Right lung (tissue), 5 donors: ENCODE results near the gene DUSP19. TPM values are rescaled to one million over a fixed set of nuclear protein-coding genes. Genes with fewer than 3 reads are reported as not detected.
A peak's percentile ranks its signal among the peaks of the same experiment; 100 is the strongest.

Experiments used
- DNase-seq, 2 donors: peaks; one replicate each; pipeline ENCODE4 v3.0.0-alpha.2; 2013
- polyA plus RNA-seq, 5 donors: library from polyadenylated mRNA; unstranded; fragments of 120-200 nt; gene quantifications; one replicate each; pipeline versions ENCODE4 v1.2.1 to v1.2.3, GENCODE V29; 2013; ENCODE audit warnings: inconsistent platforms in 1 of 5, low replicate concordance in 1 of 5; ENCODE audit not compliant: insufficient read length in 5 of 5, insufficient read depth in 1 of 5

Gene DUSP19
- polyA plus RNA-seq, 5 donors, result 2.8 to 6.3 (median 5.3) TPM

GRCh38 chr2:183124222-183124956 lies 45.8 kb downstream of the DUSP19 start, which contains the start of gene NUP35:
NUP35 (plus strand) TSS chr2:183124443; CDS start chr2:183124458, 15 bp downstream.
- peak; percentile 88 to 92 for DNase-seq

- no peak for DNase-seq
Observed at GRCh38 chr2:183124957-183125255, 46.4 kb downstream of the DUSP19 start.

GRCh38 chr2:183125659-183126341 lies 47.3 kb downstream of the DUSP19 start:
- no peak for DNase-seq

DNA sequence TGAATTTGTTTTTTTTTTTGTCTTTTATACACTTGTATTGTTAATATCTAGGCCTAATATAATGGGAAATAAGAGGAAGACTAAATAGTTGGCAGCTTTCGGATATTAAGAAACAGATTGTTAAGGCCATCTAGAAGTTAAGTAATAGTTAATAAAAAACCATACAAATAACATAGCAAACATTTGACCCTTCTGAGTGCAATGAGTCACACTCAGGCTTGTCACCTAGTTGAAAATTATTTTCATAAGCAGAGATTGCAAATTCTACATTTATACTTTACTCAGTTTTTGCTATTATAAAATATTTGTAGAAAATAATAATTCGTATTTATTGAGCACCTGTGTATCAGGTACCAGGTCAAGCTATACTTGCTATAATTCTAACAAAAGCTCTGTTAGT lies 48.1 kb downstream of the DUSP19 start:
- DNase-seq, result no peak

DNA sequence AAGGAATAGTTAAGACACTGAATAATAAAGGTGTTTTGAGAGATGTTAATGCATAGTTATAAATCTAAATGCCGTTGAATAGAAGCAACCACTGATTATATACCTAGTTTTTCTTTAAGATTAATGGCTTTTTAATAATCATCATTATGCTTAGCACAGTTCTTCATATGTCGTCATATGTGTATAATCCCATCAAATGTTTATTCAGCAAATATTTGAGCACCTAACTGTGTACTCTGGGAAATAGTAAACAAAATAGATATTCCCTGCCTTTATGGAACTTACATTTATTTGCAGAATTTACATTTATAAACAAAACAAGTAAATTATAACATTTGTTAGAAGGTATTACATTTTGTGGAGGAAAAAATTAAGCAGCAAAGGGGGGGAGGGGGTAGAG lies 55.5 kb downstream of the DUSP19 start:
- no peak for DNase-seq

- DNase-seq, result no peak
Observed at GRCh38 chr2:183148955-183149354, 70.4 kb downstream of the DUSP19 start.

GRCh38 chr2:183149489-183149888 lies 70.9 kb downstream of the DUSP19 start:
- DNase-seq, result no peak

Other genes starting within 250 kb of the DUSP19 start
- gene FRZB, start 212.1 kb upstream of the DUSP19 start, polyA plus RNA-seq, result 1 to 10 TPM; 2.3 to 4.0 (median 2.6) TPM
- 100 to 1,000 TPM in 4 of 5 donors, 10 to 100 TPM in 1; 86.0 to 126 (median 116) TPM for gene NCKAP1, start 40.3 kb upstream of the DUSP19 start, polyA plus RNA-seq
- gene NUP35, start 45.7 kb downstream of the DUSP19 start, polyA plus RNA-seq, result 10 to 100 TPM; 23.2 to 30.4 (median 27.5) TPM